Osteocyte (in vitro differentiated cells): ENCODE results near the gene BEST1. TPM values are rescaled to one million over a fixed set of nuclear protein-coding genes. Genes with fewer than 3 reads are reported as not detected.

ENCODE experiments used
- DNase-seq: peaks from one replicate; pipeline ENCODE4 v3.0.0; 2021; ENCODE audit warnings: mixed read lengths; ENCODE audit not compliant: unreplicated experiment; ENCODE audit errors: extremely low spot score
- H3K27ac Mint-ChIP-seq: one replicate; pipeline ENCODE4 v1.8.0; 2021; ENCODE audit warnings: mild to moderate bottlenecking, mixed read lengths; ENCODE audit not compliant: unreplicated experiment
- H3K27me3 Mint-ChIP-seq: one replicate; pipeline ENCODE4 v1.8.0; 2021; ENCODE audit warnings: mixed read lengths; ENCODE audit not compliant: unreplicated experiment
- H3K36me3 Mint-ChIP-seq: one replicate; pipeline ENCODE4 v1.8.0; 2021; ENCODE audit warnings: mixed read lengths; ENCODE audit not compliant: unreplicated experiment
- H3K4me1 Mint-ChIP-seq: one replicate; pipeline ENCODE4 v1.8.0; 2021; ENCODE audit warnings: mixed read lengths; ENCODE audit not compliant: unreplicated experiment
- H3K4me3 Mint-ChIP-seq: one replicate; pipeline ENCODE4 v1.8.0; 2021; ENCODE audit warnings: mild to moderate bottlenecking, moderate library complexity, mixed read lengths; ENCODE audit not compliant: unreplicated experiment
- H3K9me3 Mint-ChIP-seq: one replicate; pipeline ENCODE4 v1.8.0; 2021; ENCODE audit warnings: mixed read lengths; ENCODE audit not compliant: unreplicated experiment
- total RNA-seq: library from RNA; stranded (reverse); gene quantifications from 2 replicates; pipeline ENCODE4 v1.2.1, GENCODE V29; 2021
- TF ChIP-seq, protein P1 (sequence below): fragments of 200-600 bp; sonication (generic); IDR thresholded peaks from 2 replicates; pipeline ENCODE4 v1.5.0; 2021; ENCODE audit warnings: antibody characterized with exemption, mild to moderate bottlenecking, moderate library complexity

The BEST1 gene
- total RNA-seq, 1 donor from 2014 or later: 0.81 TPM

DNA sequence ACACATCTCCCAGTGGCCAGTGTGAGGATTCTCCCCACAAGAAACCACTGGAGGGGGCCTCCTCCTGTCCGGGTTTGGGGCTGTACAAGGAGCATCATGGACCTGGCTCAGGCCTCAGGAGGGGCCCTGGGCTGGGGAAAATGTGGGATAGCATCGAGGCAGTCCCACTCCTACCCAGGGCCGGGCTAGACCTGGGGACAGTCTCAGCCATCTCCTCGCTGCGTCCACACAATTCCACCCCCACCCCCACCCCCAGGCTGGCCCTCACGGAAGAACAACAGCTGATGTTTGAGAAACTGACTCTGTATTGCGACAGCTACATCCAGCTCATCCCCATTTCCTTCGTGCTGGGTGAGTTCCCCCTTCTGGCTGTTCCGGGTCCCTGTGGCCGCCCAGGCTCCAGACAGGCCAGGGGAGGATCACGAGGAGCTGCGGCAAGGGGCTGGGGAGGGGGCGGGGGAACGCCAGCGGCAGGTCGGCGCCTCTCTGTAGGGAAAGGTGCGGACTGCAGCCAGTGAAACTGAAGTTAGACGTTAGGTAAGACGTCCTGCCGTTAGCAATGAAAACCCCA lies 4.8 kb downstream of the BEST1 start:
- H3K36me3 Mint-ChIP-seq: peaks cover 3% of the 10 kb centered on the region
- peak; percentile 83 for DNase-seq
- no peak overlapping the region for H3K4me3 Mint-ChIP-seq
- no peaks in the 10 kb centered on the region for H3K9me3 Mint-ChIP-seq
- peaks cover 14% of the 10 kb centered on the region for H3K4me1 Mint-ChIP-seq
- H3K27me3 Mint-ChIP-seq: no peaks in the 10 kb centered on the region
- peak overlapping the region; percentile 59 for H3K27ac Mint-ChIP-seq
- TF ChIP-seq, protein P1, sequence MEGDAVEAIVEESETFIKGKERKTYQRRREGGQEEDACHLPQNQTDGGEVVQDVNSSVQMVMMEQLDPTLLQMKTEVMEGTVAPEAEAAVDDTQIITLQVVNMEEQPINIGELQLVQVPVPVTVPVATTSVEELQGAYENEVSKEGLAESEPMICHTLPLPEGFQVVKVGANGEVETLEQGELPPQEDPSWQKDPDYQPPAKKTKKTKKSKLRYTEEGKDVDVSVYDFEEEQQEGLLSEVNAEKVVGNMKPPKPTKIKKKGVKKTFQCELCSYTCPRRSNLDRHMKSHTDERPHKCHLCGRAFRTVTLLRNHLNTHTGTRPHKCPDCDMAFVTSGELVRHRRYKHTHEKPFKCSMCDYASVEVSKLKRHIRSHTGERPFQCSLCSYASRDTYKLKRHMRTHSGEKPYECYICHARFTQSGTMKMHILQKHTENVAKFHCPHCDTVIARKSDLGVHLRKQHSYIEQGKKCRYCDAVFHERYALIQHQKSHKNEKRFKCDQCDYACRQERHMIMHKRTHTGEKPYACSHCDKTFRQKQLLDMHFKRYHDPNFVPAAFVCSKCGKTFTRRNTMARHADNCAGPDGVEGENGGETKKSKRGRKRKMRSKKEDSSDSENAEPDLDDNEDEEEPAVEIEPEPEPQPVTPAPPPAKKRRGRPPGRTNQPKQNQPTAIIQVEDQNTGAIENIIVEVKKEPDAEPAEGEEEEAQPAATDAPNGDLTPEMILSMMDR: peak; percentile 41

DNA sequence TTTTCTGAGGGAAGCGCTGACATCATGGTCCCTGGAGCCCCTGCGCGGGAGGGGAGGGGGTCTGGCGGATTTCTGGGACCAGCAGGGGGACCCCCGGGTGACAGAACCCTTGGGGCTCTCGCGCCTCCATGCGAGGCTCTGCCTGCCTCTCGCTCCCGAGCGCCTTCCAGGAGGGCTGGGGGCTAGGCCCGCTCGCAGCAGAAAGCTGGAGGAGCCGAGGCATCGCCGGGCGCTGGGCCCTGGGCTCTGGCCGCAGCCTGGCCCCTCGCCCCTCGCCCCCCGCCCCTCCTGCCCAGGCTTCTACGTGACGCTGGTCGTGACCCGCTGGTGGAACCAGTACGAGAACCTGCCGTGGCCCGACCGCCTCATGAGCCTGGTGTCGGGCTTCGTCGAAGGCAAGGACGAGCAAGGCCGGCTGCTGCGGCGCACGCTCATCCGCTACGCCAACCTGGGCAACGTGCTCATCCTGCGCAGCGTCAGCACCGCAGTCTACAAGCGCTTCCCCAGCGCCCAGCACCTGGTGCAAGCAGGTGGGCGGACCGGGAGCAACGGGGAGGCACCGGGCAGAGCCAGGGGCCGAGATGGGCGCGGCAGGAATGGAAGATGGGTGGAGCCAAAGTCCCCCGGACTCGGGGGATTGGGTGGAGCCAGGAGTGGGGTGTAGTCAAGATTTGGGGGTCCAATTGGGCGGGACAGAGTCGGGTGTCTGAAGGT lies 5.4 kb downstream of the BEST1 start:
- Mint-ChIP-seq H3K27me3 (no peaks in the 10 kb centered on the region), H3K4me3 (no peak overlapping the region), H3K27ac (peak overlapping the region; percentile 59), H3K4me1 (peaks cover 9% of the 10 kb centered on the region), H3K9me3 (no peaks in the 10 kb centered on the region), H3K36me3 (peaks cover 3% of the 10 kb centered on the region)
- TF ChIP-seq, protein P1: no peak
- DNase-seq: peak; percentile 80

DNA sequence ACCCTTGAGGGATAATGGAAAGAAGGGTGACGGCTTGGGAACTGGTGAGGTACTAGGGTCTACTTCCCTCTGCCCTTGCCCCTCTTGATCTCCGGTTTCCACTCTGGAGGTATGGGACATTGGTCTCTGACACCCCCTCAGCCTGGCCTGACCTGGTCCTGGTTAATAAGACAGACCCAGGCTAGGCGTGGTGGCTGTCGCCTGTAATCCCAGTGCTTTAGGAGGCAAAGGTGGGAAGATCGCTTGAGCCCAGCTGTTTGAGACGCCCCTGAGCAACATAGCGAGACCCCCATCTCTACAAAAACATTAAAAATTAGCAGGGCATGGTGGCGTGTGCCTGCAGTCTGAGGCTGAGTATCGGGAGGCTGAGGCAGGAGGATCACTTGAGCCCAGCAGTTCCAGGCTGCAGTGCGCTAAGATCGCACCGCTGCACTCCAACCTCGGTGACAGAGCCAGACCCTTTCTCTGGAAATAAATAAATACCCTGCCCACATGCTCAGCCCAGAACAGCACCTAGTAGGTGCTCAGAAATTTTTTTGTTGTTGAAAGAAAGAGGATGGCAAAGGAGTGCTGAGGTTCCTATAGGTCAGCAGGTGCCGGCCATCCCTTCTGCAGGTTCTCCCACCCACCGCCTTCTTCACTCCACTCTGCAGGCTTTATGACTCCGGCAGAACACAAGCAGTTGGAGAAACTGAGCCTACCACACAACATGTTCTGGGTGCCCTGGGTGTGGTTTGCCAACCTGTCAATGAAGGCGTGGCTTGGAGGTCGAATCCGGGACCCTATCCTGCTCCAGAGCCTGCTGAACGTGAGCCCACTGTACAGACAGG lies 6.3 kb downstream of the BEST1 start:
- Mint-ChIP-seq H3K4me3 (no peak overlapping the region), H3K4me1 (peaks cover 12% of the 10 kb centered on the region), H3K27me3 (no peaks in the 10 kb centered on the region), H3K27ac (no peak overlapping the region), H3K9me3 (no peaks in the 10 kb centered on the region), H3K36me3 (peaks cover 3% of the 10 kb centered on the region)
- peak; percentile 73 for DNase-seq
- TF ChIP-seq, protein P1: no peak

DNA sequence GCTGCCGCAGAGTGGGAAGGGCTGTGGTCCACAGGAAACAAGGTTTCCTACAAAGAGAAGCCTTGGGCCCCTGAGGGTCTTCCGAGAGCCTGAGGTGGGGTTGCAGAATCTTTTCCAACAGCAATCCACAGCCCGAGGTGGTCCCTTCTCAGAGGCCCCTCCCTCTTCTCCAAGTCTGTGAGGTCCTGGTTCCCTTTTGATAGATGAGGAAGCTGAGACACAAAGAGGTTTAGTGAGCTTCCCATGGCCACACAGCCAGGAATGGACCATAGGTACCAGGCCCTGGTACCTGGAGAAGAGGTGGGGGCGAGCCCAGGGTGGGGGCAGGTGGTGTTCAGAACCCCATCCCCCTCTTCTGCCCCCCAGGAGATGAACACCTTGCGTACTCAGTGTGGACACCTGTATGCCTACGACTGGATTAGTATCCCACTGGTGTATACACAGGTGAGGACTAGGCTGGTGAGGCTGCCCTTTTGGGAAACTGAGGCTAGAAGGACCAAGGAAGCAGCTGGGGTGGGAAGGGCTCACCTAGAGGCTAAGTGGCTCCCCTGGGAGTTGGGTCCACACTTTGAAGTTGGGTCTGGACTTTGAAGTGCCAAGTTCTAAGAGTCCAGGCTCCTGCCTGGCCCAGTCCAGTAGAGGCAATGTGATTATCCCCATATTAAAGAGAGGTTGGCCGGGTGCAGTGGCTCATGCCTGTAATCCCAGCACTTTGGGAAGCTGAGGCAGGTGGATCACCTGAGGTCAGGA lies 7.0 kb downstream of the BEST1 start:
- no peak for DNase-seq
- peaks cover 3% of the 10 kb centered on the region for H3K36me3 Mint-ChIP-seq
- H3K27ac Mint-ChIP-seq: no peak overlapping the region
- H3K4me1 Mint-ChIP-seq: peaks cover 20% of the 10 kb centered on the region
- H3K9me3 Mint-ChIP-seq: no peaks in the 10 kb centered on the region
- H3K4me3 Mint-ChIP-seq: no peak overlapping the region
- TF ChIP-seq, protein P1: no peak
- H3K27me3 Mint-ChIP-seq: no peaks in the 10 kb centered on the region
